HG02973 (cell line): ENCODE measurements around the gene SLC34A1.
"Not testable (repeated sequence)": the region's sequence is repeated elsewhere in the genome, so short reads cannot be mapped to it uniquely, and the experiment has no call there.

Experiments used
- ATAC-seq: cut with Tn5 transposase; IDR thresholded peaks from one replicate; pipeline ENCODE4 v1.9.1; 2021; ENCODE audit warnings: moderate library complexity; ENCODE audit not compliant: unreplicated experiment

The SLC34A1 gene

GRCh38 chr5:177354711-177355110 is 29.5 kb upstream of the SLC34A1 start:
- no peak for ATAC-seq

- ATAC-seq: no peak
Observed at GRCh38 chr5:177355162-177355867, 28.9 kb upstream of the SLC34A1 start.

- no peak for ATAC-seq
Observed at GRCh38 chr5:177355868-177356168, 28.4 kb upstream of the SLC34A1 start.

GRCh38 chr5:177356746-177357145 is 27.5 kb upstream of the SLC34A1 start:
- ATAC-seq: no peak

GRCh38 chr5:177357146-177357458 is 27.1 kb upstream of the SLC34A1 start:
- no peak for ATAC-seq

GRCh38 chr5:177357459-177358351 is 26.5 kb upstream of the SLC34A1 start, which contains the start of gene RGS14:
Gene RGS14, plus strand, starts transcription at chr5:177357924. Its CDS starts 101 bp downstream, at chr5:177358025.
- ATAC-seq: peak; percentile 76

GRCh38 chr5:177358370-177358819 is 25.8 kb upstream of the SLC34A1 start:
- peak; percentile 8 for ATAC-seq

GRCh38 chr5:177359451-177359851 is 24.8 kb upstream of the SLC34A1 start:
- ATAC-seq: no peak

GRCh38 chr5:177359860-177360259 is 24.4 kb upstream of the SLC34A1 start:
- ATAC-seq: no peak

- not testable (repeated sequence) for ATAC-seq
Observed at GRCh38 chr5:177360740-177361139, 23.5 kb upstream of the SLC34A1 start.

GRCh38 chr5:177361418-177362291 is 22.6 kb upstream of the SLC34A1 start:
- no peak for ATAC-seq

GRCh38 chr5:177362292-177362609 is 22.0 kb upstream of the SLC34A1 start:
- no peak for ATAC-seq

GRCh38 chr5:177362610-177363507 is 21.4 kb upstream of the SLC34A1 start:
- peak; percentile 39 for ATAC-seq

GRCh38 chr5:177363565-177363964 is 20.7 kb upstream of the SLC34A1 start:
- no peak for ATAC-seq

- ATAC-seq: no peak
Observed at GRCh38 chr5:177364159-177364962, 19.9 kb upstream of the SLC34A1 start.

GRCh38 chr5:177365845-177366527 is 18.2 kb upstream of the SLC34A1 start:
- ATAC-seq: no peak

GRCh38 chr5:177366528-177367322 is 17.5 kb upstream of the SLC34A1 start:
- no peak for ATAC-seq

GRCh38 chr5:177367323-177367848 is 16.8 kb upstream of the SLC34A1 start:
- ATAC-seq: no peak
